NT2/D1 (cell line): Measurements from ENCODE around the gene GUCY1A1.

Experiments
- DNase-seq: peaks from one replicate; pipeline ENCODE4 v3.0.0-alpha.2; 2011; ENCODE audit warnings: low read depth, low spot score
- H3K27me3 ChIP-seq: 2 replicates; pipeline ENCODE4 v1.6.0; 2011; ENCODE audit warnings: mild to moderate bottlenecking; ENCODE audit not compliant: insufficient read length, insufficient read depth
- H3K36me3 ChIP-seq: 2 replicates; pipeline ENCODE4 v1.6.1; 2011; ENCODE audit warnings: mild to moderate bottlenecking, low read length, mixed read lengths; ENCODE audit not compliant: insufficient read depth, insufficient read length
- H3K4me1 ChIP-seq: 2 replicates; pipeline ENCODE4 v1.5.1; 2011; ENCODE audit not compliant: insufficient read depth, insufficient read length
- H3K4me3 ChIP-seq: 2 replicates; pipeline ENCODE4 v1.5.1; 2011; ENCODE audit warnings: low read depth; ENCODE audit not compliant: insufficient read length
- H3K9ac ChIP-seq: 2 replicates; pipeline ENCODE4 v1.6.0; 2011; ENCODE audit warnings: low read depth; ENCODE audit not compliant: insufficient read length
- H3K9me3 ChIP-seq: 2 replicates; pipeline ENCODE4 v1.5.1; 2011; ENCODE audit warnings: mild to moderate bottlenecking, low read length; ENCODE audit not compliant: insufficient read depth
- SUZ12 ChIP-seq: IDR thresholded peaks from 2 replicates; pipeline ENCODE4 v1.6.1; 2011; ENCODE audit not compliant: insufficient read length, insufficient read depth; ENCODE audit errors: extremely low read depth
- YY1 ChIP-seq: IDR thresholded peaks from 2 replicates; pipeline ENCODE4 v1.6.1; 2011; ENCODE audit not compliant: insufficient read length, insufficient read depth
- ZNF274 ChIP-seq: IDR thresholded peaks from 2 replicates; pipeline ENCODE4 v1.6.1; 2011; ENCODE audit warnings: mild to moderate bottlenecking, low read depth, low read length

The GUCY1A1 gene

GRCh38 chr4:155659176-155659575 lies 7.5 kb upstream of the GUCY1A1 start:
- no peak overlapping the region for H3K4me3 ChIP-seq
- no peaks in the 10 kb centered on the region for H3K9me3 ChIP-seq
- TF ChIP-seq YY1: no peak
- TF ChIP-seq SUZ12: no peak
- no peak for TF ChIP-seq ZNF274
- no peak for DNase-seq
- no peaks in the 10 kb centered on the region for H3K36me3 ChIP-seq
- H3K27me3 ChIP-seq: peaks cover 8% of the 10 kb centered on the region
- no peaks in the 10 kb centered on the region for H3K4me1 ChIP-seq
- no peak overlapping the region for H3K9ac ChIP-seq

GRCh38 chr4:155660436-155660835 lies 6.2 kb upstream of the GUCY1A1 start:
- Histone ChIP-seq H3K27me3 (peaks cover 21% of the 10 kb centered on the region), H3K9me3 (no peaks in the 10 kb centered on the region), H3K9ac (no peak overlapping the region), H3K36me3 (no peaks in the 10 kb centered on the region), H3K4me1 (no peaks in the 10 kb centered on the region), H3K4me3 (no peak overlapping the region)
- TF ChIP-seq ZNF274 (no peak), YY1 (no peak), SUZ12 (no peak)
- no peak for DNase-seq

- TF ChIP-seq YY1 (no peak), SUZ12 (no peak), ZNF274 (no peak)
- Histone ChIP-seq H3K27me3 (peaks cover 58% of the 10 kb centered on the region), H3K4me3 (no peak overlapping the region), H3K36me3 (no peaks in the 10 kb centered on the region), H3K9me3 (no peaks in the 10 kb centered on the region), H3K4me1 (no peaks in the 10 kb centered on the region), H3K9ac (no peak overlapping the region)
- DNase-seq: no peak
Observed at GRCh38 chr4:155665054-155665453, 1.6 kb upstream of the GUCY1A1 start.

- peak overlapping the region; percentile 70 for H3K9ac ChIP-seq
- H3K4me3 ChIP-seq: peak overlapping the region; percentile 59
- no peak for DNase-seq
- H3K9me3 ChIP-seq: no peaks in the 10 kb centered on the region
- peaks cover 58% of the 10 kb centered on the region for H3K27me3 ChIP-seq
- no peaks in the 10 kb centered on the region for H3K4me1 ChIP-seq
- TF ChIP-seq YY1 (no peak), ZNF274 (no peak), SUZ12 (peak; percentile 40)
- no peaks in the 10 kb centered on the region for H3K36me3 ChIP-seq
Observed at GRCh38 chr4:155667222-155667567, 547 bp downstream of the GUCY1A1 start.

DNA sequence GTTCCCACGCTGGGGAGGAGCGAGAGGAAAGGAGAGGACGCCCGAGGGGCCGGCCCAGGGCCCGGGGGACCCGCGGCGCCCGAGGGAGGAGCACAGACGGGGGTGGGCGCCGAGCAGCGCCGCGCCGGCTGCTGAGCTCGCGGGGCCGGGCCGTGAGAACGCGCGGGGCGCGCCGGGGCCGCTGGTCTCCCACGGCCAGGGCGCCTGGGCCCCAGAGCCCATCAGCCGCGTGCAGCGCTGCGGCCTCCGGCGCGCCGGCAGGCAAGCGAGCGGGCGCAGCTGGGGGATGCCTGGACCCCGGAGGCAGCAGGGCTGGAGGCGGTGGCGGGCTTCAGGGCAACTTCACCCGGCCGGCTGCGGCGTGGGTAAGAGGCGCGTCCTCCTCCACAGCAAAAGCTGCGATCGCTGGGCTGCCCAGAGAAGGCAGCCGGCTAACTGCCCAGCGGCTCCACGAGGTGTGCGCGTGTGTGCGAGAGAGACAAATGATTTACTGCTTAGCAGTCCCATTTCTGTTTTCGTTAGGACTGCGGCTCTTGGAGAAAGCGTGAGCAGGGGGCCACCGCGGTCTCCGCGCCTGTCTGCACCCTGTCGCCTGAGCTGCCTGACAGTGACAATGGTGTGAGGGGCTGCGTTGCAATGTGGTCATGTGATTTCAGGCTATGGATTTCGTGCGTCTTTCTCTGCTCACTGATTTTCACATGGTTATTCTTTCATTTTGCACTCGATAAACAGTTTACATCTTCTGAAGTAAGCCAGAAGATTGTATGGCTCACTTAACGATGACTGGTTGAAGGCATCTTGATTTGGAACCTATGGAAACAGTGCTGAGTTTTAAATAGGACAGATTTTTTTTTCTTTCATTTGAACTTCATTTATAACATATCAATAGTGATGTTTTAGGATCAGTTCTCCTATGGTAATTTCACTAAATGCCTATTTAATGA lies 1.2 kb downstream of the GUCY1A1 start:
- Histone ChIP-seq H3K9ac (peak overlapping the region; percentile 64), H3K9me3 (no peaks in the 10 kb centered on the region), H3K36me3 (no peaks in the 10 kb centered on the region), H3K27me3 (peaks cover 58% of the 10 kb centered on the region), H3K4me1 (no peaks in the 10 kb centered on the region), H3K4me3 (peak overlapping the region; percentile 59)
- DNase-seq: no peak
- no peak for TF ChIP-seq ZNF274
- no peak for TF ChIP-seq YY1
- TF ChIP-seq SUZ12: no peak

DNA sequence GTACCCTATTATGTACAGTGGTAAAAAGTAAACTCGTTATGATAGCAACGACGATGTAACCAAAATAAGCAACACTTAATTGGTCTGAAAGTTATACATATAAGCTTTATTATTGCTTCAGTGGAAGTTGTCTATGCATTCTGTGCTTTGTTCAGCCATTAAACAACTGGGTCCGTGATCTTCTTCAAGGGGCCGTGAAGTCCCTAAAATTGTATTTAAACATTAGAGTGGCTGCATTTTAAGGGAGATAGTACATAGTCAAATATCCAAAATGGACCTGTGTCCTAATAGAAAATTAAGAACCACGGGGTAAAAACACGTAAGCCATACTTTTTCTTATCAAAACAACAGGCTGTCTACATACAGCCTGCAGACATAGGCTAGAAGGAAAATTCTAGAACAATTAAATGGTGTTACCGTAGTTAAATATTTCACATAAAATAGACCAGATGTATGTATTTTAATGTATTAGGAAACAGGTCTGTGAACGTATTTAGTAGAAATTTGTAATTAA lies 2.1 kb downstream of the GUCY1A1 start:
- Histone ChIP-seq H3K9me3 (no peaks in the 10 kb centered on the region), H3K9ac (no peak overlapping the region), H3K36me3 (no peaks in the 10 kb centered on the region), H3K4me3 (no peak overlapping the region), H3K27me3 (peaks cover 54% of the 10 kb centered on the region), H3K4me1 (no peaks in the 10 kb centered on the region)
- TF ChIP-seq ZNF274 (no peak), SUZ12 (no peak), YY1 (no peak)
- DNase-seq: no peak

DNA sequence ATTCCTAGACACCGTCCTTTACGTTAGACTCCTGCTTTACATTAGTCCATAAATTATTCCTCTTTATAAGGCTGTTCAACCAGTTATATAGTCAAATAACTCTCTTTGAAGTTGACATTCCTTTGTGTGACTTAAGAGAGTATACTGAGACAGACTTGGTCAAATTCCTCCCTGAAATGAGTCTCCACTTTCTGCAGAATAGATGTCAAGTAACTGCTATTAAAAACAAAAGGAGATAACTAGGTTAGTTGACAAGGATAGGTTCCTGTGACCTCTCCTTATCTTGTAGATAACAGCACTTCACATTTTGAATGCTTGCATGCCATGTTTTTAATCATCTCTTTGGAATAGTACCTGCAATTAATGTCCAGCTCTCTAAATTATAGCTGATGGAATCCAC lies 5.7 kb downstream of the GUCY1A1 start:
- no peaks in the 10 kb centered on the region for H3K4me1 ChIP-seq
- no peaks in the 10 kb centered on the region for H3K36me3 ChIP-seq
- H3K9me3 ChIP-seq: no peaks in the 10 kb centered on the region
- no peak overlapping the region for H3K4me3 ChIP-seq
- no peak for DNase-seq
- no peak for TF ChIP-seq YY1
- TF ChIP-seq SUZ12: no peak
- TF ChIP-seq ZNF274: no peak
- peaks cover 20% of the 10 kb centered on the region for H3K27me3 ChIP-seq
- no peak overlapping the region for H3K9ac ChIP-seq
